Astrocyte (in vitro differentiated cells and primary cell): ENCODE results near the gene KCTD15. TPM values are rescaled to one million over a fixed set of nuclear protein-coding genes. Genes with fewer than 3 reads are reported as not detected.

ENCODE experiments used
- DNase-seq: peaks from one replicate; pipeline ENCODE4 v3.0.0-alpha.2; 2010; ENCODE audit warnings: low read depth
- FAIRE-seq: peaks from 2 replicates; lab custom pipeline; 2011; peaks lifted over from hg19 to GRCh38; lab: Jason Lieb, UNC
- H2AFZ ChIP-seq: 2 replicates; pipeline ENCODE4 v1.6.0; 2012; ENCODE audit warnings: low read depth, low read length, inconsistent platforms
- H3K27ac ChIP-seq: 2 replicates; pipeline ENCODE4 v1.5.1; 2011; ENCODE audit warnings: low read depth, low read length, inconsistent platforms
- H3K27me3 ChIP-seq: 2 replicates; pipeline ENCODE4 v1.6.0; 2011; ENCODE audit warnings: low read length, inconsistent platforms; ENCODE audit not compliant: insufficient read depth
- H3K36me3 ChIP-seq: 2 replicates; pipeline ENCODE4 v1.5.1; 2011; ENCODE audit warnings: low read length, inconsistent platforms; ENCODE audit not compliant: insufficient read depth
- H3K4me1 ChIP-seq: 2 replicates; pipeline ENCODE4 v1.5.1; 2011; ENCODE audit warnings: low read length, inconsistent platforms; ENCODE audit not compliant: insufficient read depth
- H3K4me2 ChIP-seq: 2 replicates; pipeline ENCODE4 v1.6.0; 2012; ENCODE audit warnings: low read length, inconsistent platforms
- H3K4me3 ChIP-seq: 2 replicates; pipeline ENCODE4 v1.5.1; 2011; ENCODE audit warnings: low read depth, mild to moderate bottlenecking, low read length, inconsistent platforms; ENCODE audit not compliant: insufficient read depth
- H3K79me2 ChIP-seq: 2 replicates; pipeline ENCODE4 v1.6.0; 2012; ENCODE audit warnings: mild to moderate bottlenecking, low read length, inconsistent platforms; ENCODE audit not compliant: insufficient read depth
- H3K9ac ChIP-seq: 2 replicates; pipeline ENCODE4 v1.6.0; 2012; ENCODE audit warnings: mild to moderate bottlenecking, low read length, inconsistent platforms
- H3K9me3 ChIP-seq: 2 replicates; pipeline ENCODE4 v1.5.1; 2012; ENCODE audit warnings: low read depth, mild to moderate bottlenecking, low read length, inconsistent platforms; ENCODE audit not compliant: insufficient read depth
- H4K20me1 ChIP-seq: 2 replicates; pipeline ENCODE4 v1.6.0; 2012; ENCODE audit warnings: low read length, inconsistent platforms; ENCODE audit not compliant: insufficient read depth
- H3K27ac Mint-ChIP-seq: one replicate; pipeline ENCODE4 v1.8.0; 2021; ENCODE audit warnings: mild to moderate bottlenecking, mixed read lengths; ENCODE audit not compliant: unreplicated experiment
- H3K27me3 Mint-ChIP-seq: one replicate; pipeline ENCODE4 v1.8.0; 2021; ENCODE audit warnings: low read depth, mixed read lengths; ENCODE audit not compliant: unreplicated experiment
- H3K36me3 Mint-ChIP-seq: one replicate; pipeline ENCODE4 v1.8.0; 2021; ENCODE audit warnings: low read depth, mixed read lengths; ENCODE audit not compliant: unreplicated experiment
- H3K4me1 Mint-ChIP-seq: one replicate; pipeline ENCODE4 v1.8.0; 2021; ENCODE audit warnings: low read depth, mixed read lengths; ENCODE audit not compliant: unreplicated experiment
- H3K4me3 Mint-ChIP-seq: one replicate; pipeline ENCODE4 v1.8.0; 2021; ENCODE audit warnings: mild to moderate bottlenecking, moderate library complexity, mixed read lengths; ENCODE audit not compliant: unreplicated experiment
- H3K9me3 Mint-ChIP-seq: one replicate; pipeline ENCODE4 v1.8.0; 2021; ENCODE audit warnings: mild to moderate bottlenecking, mixed read lengths; ENCODE audit not compliant: unreplicated experiment
- EZH2 ChIP-seq: IDR thresholded peaks from 2 replicates; pipeline ENCODE4 v1.6.1; 2012; ENCODE audit warnings: mild to moderate bottlenecking, low read length, inconsistent platforms; ENCODE audit not compliant: insufficient read depth
- total RNA-seq: library from RNA; stranded (reverse); gene quantifications from 2 replicates; pipeline ENCODE4 v1.2.1, GENCODE V29; 2021
- TF ChIP-seq, protein P1 (sequence below): IDR thresholded peaks from 2 replicates; pipeline ENCODE4 v1.5.1; 2011; ENCODE audit warnings: low read depth, mild to moderate bottlenecking, inconsistent platforms, low read length, moderate library complexity; ENCODE audit not compliant: insufficient read depth

KCTD15 gene
- total RNA-seq, 1 donor from 2014 or later: 43.3 TPM

DNA sequence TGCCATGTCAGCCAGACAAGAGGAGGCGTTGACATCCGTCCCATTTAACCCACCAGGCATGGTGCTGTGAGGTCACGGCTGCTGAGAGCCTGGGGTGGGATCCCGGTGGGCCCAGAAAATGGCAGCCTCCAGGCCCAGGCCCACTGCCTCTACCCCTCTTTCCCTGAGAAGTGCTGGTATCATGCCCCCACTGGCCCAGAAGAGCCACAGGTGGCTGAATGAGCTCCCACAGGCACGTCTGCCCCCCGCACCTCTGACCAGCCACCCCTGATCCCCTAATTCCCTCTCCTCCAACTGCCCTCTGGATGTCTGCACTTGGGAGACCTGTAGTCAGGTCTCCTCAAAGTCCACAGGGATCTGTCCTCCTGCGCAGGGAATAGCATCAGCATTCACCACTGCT, 37.3 kb upstream of the KCTD15 start:
- H2AFZ ChIP-seq: no peak overlapping the region
- peaks cover 7% of the 10 kb centered on the region for H3K4me1 Mint-ChIP-seq
- H3K27me3 Mint-ChIP-seq: peaks cover 50% of the 10 kb centered on the region
- no peak overlapping the region for H3K4me2 ChIP-seq
- TF ChIP-seq EZH2: no peak
- no peak overlapping the region for H3K27ac ChIP-seq
- H3K36me3 Mint-ChIP-seq: no peaks in the 10 kb centered on the region
- no peaks in the 10 kb centered on the region for H3K9me3 ChIP-seq
- H3K36me3 ChIP-seq: no peaks in the 10 kb centered on the region
- H3K27me3 ChIP-seq: peaks cover 2% of the 10 kb centered on the region
- DNase-seq: no peak
- H3K4me3 ChIP-seq: no peak overlapping the region
- H3K27ac Mint-ChIP-seq: peak overlapping the region; percentile 34
- H4K20me1 ChIP-seq: no peaks in the 10 kb centered on the region
- no peaks in the 10 kb centered on the region for H3K4me1 ChIP-seq
- no peak for FAIRE-seq
- H3K4me3 Mint-ChIP-seq: no peak overlapping the region
- H3K9ac ChIP-seq: no peak overlapping the region
- no peaks in the 10 kb centered on the region for H3K79me2 ChIP-seq
- H3K9me3 Mint-ChIP-seq: peaks cover 5% of the 10 kb centered on the region

DNA sequence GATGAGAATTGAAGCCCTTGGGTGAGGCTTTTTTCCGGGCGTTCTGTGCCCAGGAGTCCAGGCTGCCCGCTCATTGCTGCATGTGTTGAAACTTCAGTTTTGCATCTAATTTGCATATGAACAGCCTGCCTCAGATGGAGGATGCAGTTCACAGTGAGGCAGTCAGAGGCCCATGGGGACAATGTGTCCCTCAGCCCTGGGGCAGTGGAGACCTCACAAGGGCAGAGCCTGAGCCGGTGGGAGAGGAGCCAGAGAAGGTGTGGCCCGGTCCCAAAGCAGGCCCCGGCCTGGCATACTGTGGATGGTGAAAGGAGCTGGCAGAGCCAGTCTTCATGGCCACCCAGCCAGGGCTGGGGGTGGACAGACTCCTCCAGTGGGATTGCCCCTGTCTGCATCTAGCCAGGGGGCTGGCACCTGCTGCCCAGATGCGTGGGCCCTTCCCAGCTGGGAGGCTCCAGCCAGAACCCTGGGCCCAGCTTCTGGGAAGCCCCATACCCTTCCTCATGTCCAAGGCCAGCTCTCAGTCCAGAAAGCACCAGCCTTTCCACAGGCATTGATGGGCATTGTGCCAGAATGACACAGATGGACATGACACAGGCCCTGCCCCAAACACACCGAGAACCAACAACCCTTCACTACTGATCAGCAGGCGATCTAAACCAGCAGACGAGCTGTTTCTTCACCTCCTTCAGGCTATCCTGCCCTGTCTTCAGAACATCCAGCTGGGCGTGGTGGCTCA, 32.9 kb upstream of the KCTD15 start:
- peaks cover 2% of the 10 kb centered on the region for H3K4me1 Mint-ChIP-seq

DNA sequence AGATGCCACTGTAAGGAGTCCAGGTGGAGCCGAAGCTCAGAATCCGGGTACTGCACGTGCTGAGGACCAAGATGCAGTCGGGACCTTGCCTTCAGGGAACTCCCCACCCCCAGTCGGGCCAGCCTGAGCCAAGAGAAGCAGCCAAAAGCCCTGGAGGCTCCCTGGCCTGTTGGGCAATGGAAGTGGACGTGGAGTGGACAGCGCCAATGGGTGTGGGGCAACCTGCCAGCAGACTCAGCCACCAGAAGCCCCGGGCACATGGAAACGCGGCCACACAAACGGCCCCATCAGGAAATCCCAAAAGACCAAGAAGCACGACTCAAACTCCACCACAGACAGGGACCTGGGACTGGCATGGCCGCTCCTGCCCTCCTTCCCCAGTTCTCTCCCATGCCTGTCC, 30.0 kb upstream of the KCTD15 start:
- Histone ChIP-seq H3K79me2 (no peaks in the 10 kb centered on the region), H3K4me3 (no peak overlapping the region), H3K9ac (no peak overlapping the region), H2AFZ (no peak overlapping the region), H3K9me3 (no peaks in the 10 kb centered on the region), H4K20me1 (no peaks in the 10 kb centered on the region), H3K27ac (no peak overlapping the region), H3K27me3 (peaks cover 2% of the 10 kb centered on the region), H3K4me1 (no peaks in the 10 kb centered on the region), H3K4me2 (no peak overlapping the region), H3K36me3 (no peaks in the 10 kb centered on the region)
- FAIRE-seq (no peak), DNase-seq (no peak)
- Mint-ChIP-seq H3K27me3 (peaks cover 66% of the 10 kb centered on the region), H3K36me3 (no peaks in the 10 kb centered on the region), H3K9me3 (no peaks in the 10 kb centered on the region), H3K27ac (no peak overlapping the region), H3K4me3 (no peak overlapping the region), H3K4me1 (no peaks in the 10 kb centered on the region)
- TF ChIP-seq, protein P1, sequence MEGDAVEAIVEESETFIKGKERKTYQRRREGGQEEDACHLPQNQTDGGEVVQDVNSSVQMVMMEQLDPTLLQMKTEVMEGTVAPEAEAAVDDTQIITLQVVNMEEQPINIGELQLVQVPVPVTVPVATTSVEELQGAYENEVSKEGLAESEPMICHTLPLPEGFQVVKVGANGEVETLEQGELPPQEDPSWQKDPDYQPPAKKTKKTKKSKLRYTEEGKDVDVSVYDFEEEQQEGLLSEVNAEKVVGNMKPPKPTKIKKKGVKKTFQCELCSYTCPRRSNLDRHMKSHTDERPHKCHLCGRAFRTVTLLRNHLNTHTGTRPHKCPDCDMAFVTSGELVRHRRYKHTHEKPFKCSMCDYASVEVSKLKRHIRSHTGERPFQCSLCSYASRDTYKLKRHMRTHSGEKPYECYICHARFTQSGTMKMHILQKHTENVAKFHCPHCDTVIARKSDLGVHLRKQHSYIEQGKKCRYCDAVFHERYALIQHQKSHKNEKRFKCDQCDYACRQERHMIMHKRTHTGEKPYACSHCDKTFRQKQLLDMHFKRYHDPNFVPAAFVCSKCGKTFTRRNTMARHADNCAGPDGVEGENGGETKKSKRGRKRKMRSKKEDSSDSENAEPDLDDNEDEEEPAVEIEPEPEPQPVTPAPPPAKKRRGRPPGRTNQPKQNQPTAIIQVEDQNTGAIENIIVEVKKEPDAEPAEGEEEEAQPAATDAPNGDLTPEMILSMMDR: no peak
- TF ChIP-seq EZH2: no peak

More for the DNA sequence above, 32.9 kb upstream of the KCTD15 start:
- H3K27me3 ChIP-seq: peaks cover 2% of the 10 kb centered on the region
- no peak for FAIRE-seq
- H3K36me3 Mint-ChIP-seq: no peaks in the 10 kb centered on the region
- TF ChIP-seq EZH2: no peak
- TF ChIP-seq, protein P1: no peak
- no peaks in the 10 kb centered on the region for H3K36me3 ChIP-seq
- no peaks in the 10 kb centered on the region for H4K20me1 ChIP-seq
- no peaks in the 10 kb centered on the region for H3K79me2 ChIP-seq
- peaks cover 57% of the 10 kb centered on the region for H3K27me3 Mint-ChIP-seq
- H3K4me1 ChIP-seq: no peaks in the 10 kb centered on the region
- no peak overlapping the region for H3K27ac Mint-ChIP-seq
- H3K9me3 Mint-ChIP-seq: peaks cover 2% of the 10 kb centered on the region
- no peak overlapping the region for H3K4me2 ChIP-seq
- no peak overlapping the region for H3K9ac ChIP-seq
- no peak overlapping the region for H2AFZ ChIP-seq
- no peak overlapping the region for H3K4me3 Mint-ChIP-seq
- DNase-seq: no peak
- H3K27ac ChIP-seq: no peak overlapping the region
- H3K4me3 ChIP-seq: no peak overlapping the region
- H3K9me3 ChIP-seq: no peaks in the 10 kb centered on the region
